Stimulated activated CD4-positive, alpha-beta T cell treated with anti-CD3 and anti-CD28 coated beads, TNF-alpha, amount 100 ng/mL, for 4 hours (primary cell): ENCODE data around the gene CENPO.

Experiments used
- DNase-seq, 3 experiments: peaks; one replicate each; pipeline ENCODE4 v3.0.0-alpha.2; 2020; ENCODE audit warnings: low read depth in 3 of 3

CENPO gene

GRCh38 chr2:24792874-24793760 is at the start of gene CENPO, which contains the start of gene PTRHD1:
Gene CENPO (plus strand): TSS chr2:24793425. CDS start chr2:24793920, 495 bp downstream.
Gene PTRHD1 (minus strand): TSS chr2:24793391. CDS start chr2:24793377, 14 bp downstream.
- peak; percentile 91 to 94 (median 91) for DNase-seq

- DNase-seq: no peak
Measured at GRCh38 chr2:24743924-24744323, 49.3 kb upstream of the CENPO start.

- no peak for DNase-seq
Measured at GRCh38 chr2:24744356-24744755, 48.9 kb upstream of the CENPO start.

- no peak for DNase-seq
Measured at GRCh38 chr2:24745825-24746224, 47.4 kb upstream of the CENPO start.

GRCh38 chr2:24747299-24747698 is 45.9 kb upstream of the CENPO start:
- DNase-seq: no peak

- no peak for DNase-seq
Measured at GRCh38 chr2:24749069-24749691, 44.0 kb upstream of the CENPO start.

GRCh38 chr2:24754985-24755705 is 38.1 kb upstream of the CENPO start:
- DNase-seq: no peak

GRCh38 chr2:24756789-24757188 is 36.4 kb upstream of the CENPO start:
- no peak for DNase-seq

- no peak for DNase-seq
Measured at GRCh38 chr2:24761866-24762265, 31.4 kb upstream of the CENPO start.

- DNase-seq: no peak
Measured at GRCh38 chr2:24762518-24762917, 30.7 kb upstream of the CENPO start.

GRCh38 chr2:24763843-24764242 is 29.4 kb upstream of the CENPO start:
- no peak for DNase-seq

GRCh38 chr2:24766609-24767008 is 26.6 kb upstream of the CENPO start:
- no peak for DNase-seq

- DNase-seq: no peak
Measured at GRCh38 chr2:24768013-24768412, 25.2 kb upstream of the CENPO start.

- DNase-seq: no peak
Measured at GRCh38 chr2:24768601-24769000, 24.6 kb upstream of the CENPO start.

GRCh38 chr2:24771061-24771460 is 22.2 kb upstream of the CENPO start:
- DNase-seq: no peak

GRCh38 chr2:24771764-24772586 is 21.2 kb upstream of the CENPO start:
- DNase-seq: no peak

GRCh38 chr2:24774373-24774772 is 18.9 kb upstream of the CENPO start:
- DNase-seq: no peak

GRCh38 chr2:24779116-24779515 is 14.1 kb upstream of the CENPO start:
- DNase-seq: no peak

- no peak for DNase-seq
Measured at GRCh38 chr2:24783641-24784040, 9.6 kb upstream of the CENPO start.

- no peak for DNase-seq
Measured at GRCh38 chr2:24785671-24786321, 7.4 kb upstream of the CENPO start.

GRCh38 chr2:24787532-24787931 is 5.7 kb upstream of the CENPO start:
- no peak for DNase-seq
